Keratinocyte (primary cell): ENCODE results near the gene PSMD8. TPM values are rescaled to one million over a fixed set of nuclear protein-coding genes. Genes with fewer than 3 reads are reported as not detected.

ENCODE experiments used
- DNase-seq: peaks from one replicate; pipeline ENCODE4 v3.0.0-alpha.2; 2011; ENCODE audit warnings: low read depth, missing footprints, low spot score
- FAIRE-seq: peaks from 2 replicates; lab custom pipeline; 2011; peaks lifted over from hg19 to GRCh38; lab: Jason Lieb, UNC
- H2AFZ ChIP-seq: 2 replicates; pipeline ENCODE4 v1.6.0; 2012; ENCODE audit warnings: low read length, control low read depth, inconsistent platforms; ENCODE audit not compliant: control insufficient read depth
- H3K27ac ChIP-seq: 2 replicates; pipeline ENCODE4 v1.5.1; 2011; ENCODE audit warnings: low read length; ENCODE audit not compliant: control insufficient read depth, insufficient read depth
- H3K27me3 ChIP-seq: 3 replicates; pipeline ENCODE4 v1.6.0; 2011; ENCODE audit warnings: low read length; ENCODE audit not compliant: control insufficient read depth, insufficient read depth; ENCODE audit errors: extremely low read depth
- H3K36me3 ChIP-seq, 2 experiments: 2 replicates in 1 of 2; 3 replicates in 1 of 2; pipeline ENCODE4 v1.5.1; 2011; ENCODE audit warnings: low read length in 2 of 2, mild to moderate bottlenecking in 1 of 2; ENCODE audit not compliant: control insufficient read depth in 2 of 2, insufficient read depth in 2 of 2; ENCODE audit errors: extremely low read depth in 1 of 2
- H3K4me1 ChIP-seq: 3 replicates; pipeline ENCODE4 v1.5.1; 2011; ENCODE audit warnings: low read length; ENCODE audit not compliant: control insufficient read depth, insufficient read depth; ENCODE audit errors: extremely low read depth
- H3K4me2 ChIP-seq: 3 replicates; pipeline ENCODE4 v1.6.0; 2011; ENCODE audit warnings: low read depth, low read length; ENCODE audit not compliant: control insufficient read depth, insufficient read depth; ENCODE audit errors: extremely low read depth
- H3K4me3 ChIP-seq, 3 experiments: fragments of 200-600 bp in 1 of 3; sonication (generic) in 1 of 3; 2 replicates in 2 of 3; 3 replicates in 1 of 3; pipeline ENCODE4 v1.5.1; 2011 to 2016; ENCODE audit warnings: low read length in 3 of 3, mild to moderate bottlenecking in 3 of 3, control low read depth in 2 of 3, inconsistent platforms in 1 of 3, low read depth in 1 of 3, mixed read lengths in 1 of 3, mixed run types in 1 of 3, moderate library complexity in 1 of 3; ENCODE audit not compliant: control insufficient read depth in 2 of 3, insufficient read depth in 2 of 3; ENCODE audit errors: extremely low read depth in 1 of 3
- H3K79me2 ChIP-seq: 2 replicates; pipeline ENCODE4 v1.6.0; 2012; ENCODE audit warnings: low read length; ENCODE audit not compliant: control insufficient read depth, insufficient read depth
- H3K9ac ChIP-seq: 3 replicates; pipeline ENCODE4 v1.6.0; 2011; ENCODE audit warnings: low read length; ENCODE audit not compliant: control insufficient read depth, insufficient read depth; ENCODE audit errors: extremely low read depth
- H3K9me1 ChIP-seq: 3 replicates; pipeline ENCODE4 v1.6.0; 2011; ENCODE audit warnings: low read length; ENCODE audit not compliant: control insufficient read depth, insufficient read depth; ENCODE audit errors: extremely low read depth
- H3K9me3 ChIP-seq: 2 replicates; pipeline ENCODE4 v1.5.1; 2012; ENCODE audit warnings: low read depth, low read length; ENCODE audit not compliant: control insufficient read depth
- H4K20me1 ChIP-seq: 3 replicates; pipeline ENCODE4 v1.6.0; 2011; ENCODE audit warnings: low read length; ENCODE audit not compliant: control insufficient read depth, insufficient read depth; ENCODE audit errors: extremely low read depth
- EZH2 ChIP-seq: IDR thresholded peaks from one replicate; pipeline ENCODE4 v1.6.1; 2012; ENCODE audit warnings: inconsistent platforms, mild to moderate bottlenecking, low read length, moderate library complexity
- dilution Hi-C: fragments of 300-500 bp; cut with MboI; formaldehyde crosslinking; loops from one replicate; pipeline ENCODE4 v1.7.0; 2020; ENCODE audit warnings: low sequenced_read_pairs; ENCODE audit not compliant: extremely low pct_ligation_motif_present
- polyA plus RNA-seq, 5 experiments: library from polyadenylated mRNA; depleted of rRNA in 3 of 5; stranded (reverse) in 3 of 5; stranded (forward) in 1 of 5; unstranded in 1 of 5; fragments of >200 nt; gene quantifications; 1 replicate in 1 of 5; 2 replicates in 3 of 5; 3 replicates in 1 of 5; pipeline versions ENCODE4 v1.2.1 to v1.2.3, GENCODE V29; 2011 to 2012; ENCODE audit warnings: missing spikeins in 2 of 5, low read depth in 1 of 5, low replicate concordance in 1 of 5
- TF ChIP-seq, protein P1 (sequence below), 3 experiments: IDR thresholded peaks in 1 of 3; conservative IDR thresholded peaks in 1 of 3; optimal IDR thresholded peaks in 1 of 3; 2 replicates in 2 of 3; 3 replicates in 1 of 3; pipeline versions ENCODE3 to v1.5.1; 2011; ENCODE audit warnings: low read length in 3 of 3, mild to moderate bottlenecking in 3 of 3, moderate library complexity in 2 of 3, control low read depth in 1 of 3, inconsistent platforms in 1 of 3; ENCODE audit not compliant: insufficient read depth in 2 of 3; ENCODE audit errors: extremely low read depth in 1 of 3

Gene PSMD8
- polyA plus RNA-seq, 1 donor (not counting 4 experiments of a cell fraction or from before 2014, with no cell fraction given): 346 TPM

DNA sequence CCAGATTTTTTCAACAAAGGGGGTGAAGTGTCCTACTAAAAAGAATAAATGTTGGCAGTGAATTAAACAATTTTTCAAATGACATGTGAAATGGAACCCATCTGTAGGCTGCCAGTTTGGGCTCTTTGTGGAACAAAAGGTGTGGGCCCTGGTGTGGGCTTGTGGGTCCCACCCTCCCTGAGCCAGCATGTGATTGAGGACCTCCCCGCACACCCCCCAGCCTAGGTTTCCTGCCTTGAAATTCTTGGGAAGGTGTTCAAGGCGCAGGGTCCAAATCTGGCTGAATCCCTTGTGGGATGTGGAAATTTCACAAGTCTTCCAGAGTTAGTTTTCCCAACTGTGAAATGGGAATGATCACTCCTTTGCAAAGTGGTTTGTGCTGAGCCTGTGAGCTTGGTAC, 9.4 kb downstream of the PSMD8 start:
- dilution Hi-C loops: no loop called here
- Histone ChIP-seq H3K4me1 (peaks cover 16% of the 10 kb centered on the region), H3K79me2 (peaks cover 7% of the 10 kb centered on the region), H3K36me3 (peaks cover 24 to 46% of the 10 kb centered on the region in 2 experiments), H3K9ac (no peak overlapping the region), H3K27ac (no peak overlapping the region), H2AFZ (no peak overlapping the region), H3K9me1 (peaks cover 3% of the 10 kb centered on the region), H4K20me1 (peaks cover 14% of the 10 kb centered on the region), H3K4me3 (no peak overlapping the region), H3K4me2 (no peak overlapping the region), H3K9me3 (no peaks in the 10 kb centered on the region), H3K27me3 (no peaks in the 10 kb centered on the region)
- no peak for DNase-seq
- no peak for TF ChIP-seq EZH2
- TF ChIP-seq, protein P1, sequence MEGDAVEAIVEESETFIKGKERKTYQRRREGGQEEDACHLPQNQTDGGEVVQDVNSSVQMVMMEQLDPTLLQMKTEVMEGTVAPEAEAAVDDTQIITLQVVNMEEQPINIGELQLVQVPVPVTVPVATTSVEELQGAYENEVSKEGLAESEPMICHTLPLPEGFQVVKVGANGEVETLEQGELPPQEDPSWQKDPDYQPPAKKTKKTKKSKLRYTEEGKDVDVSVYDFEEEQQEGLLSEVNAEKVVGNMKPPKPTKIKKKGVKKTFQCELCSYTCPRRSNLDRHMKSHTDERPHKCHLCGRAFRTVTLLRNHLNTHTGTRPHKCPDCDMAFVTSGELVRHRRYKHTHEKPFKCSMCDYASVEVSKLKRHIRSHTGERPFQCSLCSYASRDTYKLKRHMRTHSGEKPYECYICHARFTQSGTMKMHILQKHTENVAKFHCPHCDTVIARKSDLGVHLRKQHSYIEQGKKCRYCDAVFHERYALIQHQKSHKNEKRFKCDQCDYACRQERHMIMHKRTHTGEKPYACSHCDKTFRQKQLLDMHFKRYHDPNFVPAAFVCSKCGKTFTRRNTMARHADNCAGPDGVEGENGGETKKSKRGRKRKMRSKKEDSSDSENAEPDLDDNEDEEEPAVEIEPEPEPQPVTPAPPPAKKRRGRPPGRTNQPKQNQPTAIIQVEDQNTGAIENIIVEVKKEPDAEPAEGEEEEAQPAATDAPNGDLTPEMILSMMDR (optimal IDR thresholded peaks at IDR 0.05 in 1 of 3, IDR thresholded peaks at IDR 0.05 in 1 of 3, conservative IDR thresholded peaks at IDR 0.05 in 1 of 3; ENCODE audit: extremely low read depth in 1 of 3, insufficient read depth in 2 of 3, low read length in 3 of 3): no peak
- FAIRE-seq: no peak

DNA sequence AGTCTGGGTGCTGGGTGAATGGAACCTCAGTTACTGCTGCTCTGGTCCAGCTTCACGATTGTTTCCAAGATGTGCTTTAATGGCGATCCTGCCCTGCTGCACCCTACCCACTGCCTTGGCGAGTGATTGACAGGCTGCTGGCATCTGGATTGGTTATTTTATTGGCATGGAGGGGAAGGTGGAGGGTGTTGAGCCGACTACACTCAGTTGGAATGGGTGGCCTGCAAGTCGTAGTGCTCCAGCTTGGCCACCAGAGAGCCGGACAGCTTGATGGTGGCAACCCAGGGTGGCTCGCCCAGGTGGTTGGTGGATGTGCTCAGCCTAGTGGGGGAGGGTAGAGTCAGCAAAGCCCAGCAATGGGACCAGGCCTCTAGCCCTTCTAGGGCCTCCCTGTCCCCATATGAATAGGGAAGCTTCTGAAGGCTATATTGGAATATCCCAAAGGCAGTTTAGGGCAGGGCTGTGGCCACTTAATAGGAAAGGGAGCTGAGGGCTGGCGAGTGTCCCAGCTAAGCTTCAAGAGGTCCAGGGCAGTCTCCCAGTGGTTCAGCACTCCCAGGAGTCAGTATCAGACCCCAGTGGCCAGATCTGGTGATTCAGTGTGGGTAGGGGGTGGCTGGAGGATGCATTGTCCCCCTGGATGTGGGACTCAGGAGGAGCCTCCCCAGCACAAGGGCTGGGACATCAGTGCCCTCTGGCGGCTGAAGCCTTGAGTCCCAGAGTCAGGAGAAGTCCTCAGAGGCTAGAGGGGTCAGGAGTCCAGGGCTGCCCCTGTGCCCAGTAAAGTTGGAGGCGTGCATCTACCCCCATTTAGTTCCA, 10.0 kb downstream of the PSMD8 start:
- Histone ChIP-seq H3K4me1 (peaks cover 21% of the 10 kb centered on the region), H3K36me3 (peaks cover 18 to 40% of the 10 kb centered on the region in 2 experiments), H3K9me1 (peaks cover 3% of the 10 kb centered on the region), H4K20me1 (peaks cover 14% of the 10 kb centered on the region), H3K79me2 (peaks cover 5% of the 10 kb centered on the region), H3K4me2 (no peak overlapping the region), H3K27me3 (no peaks in the 10 kb centered on the region), H2AFZ (no peak overlapping the region), H3K9ac (no peak overlapping the region), H3K9me3 (no peaks in the 10 kb centered on the region), H3K27ac (no peak overlapping the region), H3K4me3 (no peak overlapping the region)
- dilution Hi-C loops: no loop called here
- TF ChIP-seq, protein P1 (optimal IDR thresholded peaks at IDR 0.05 in 1 of 3, IDR thresholded peaks at IDR 0.05 in 1 of 3, conservative IDR thresholded peaks at IDR 0.05 in 1 of 3; ENCODE audit: extremely low read depth in 1 of 3, insufficient read depth in 2 of 3, low read length in 3 of 3): peak; percentile 32 to 56 (median 54)
- TF ChIP-seq EZH2: no peak
- DNase-seq (no peak), FAIRE-seq (no peak)
